Myocyte (in vitro differentiated cells): ENCODE data around the gene INSC. TPM values are rescaled to one million over a fixed set of nuclear protein-coding genes. Genes with fewer than 3 reads are reported as not detected.

Experiments
- DNase-seq: peaks from one replicate; pipeline ENCODE4 v3.0.0-alpha.2; 2012; ENCODE audit warnings: low read depth
- total RNA-seq: library from RNA; depleted of rRNA; stranded (reverse); fragments of >200 nt; gene quantifications from 2 replicates; pipeline ENCODE4 v1.2.3, GENCODE V29; 2014

Gene INSC
- total RNA-seq, 1 donor from 2014 or later = not detected

- DNase-seq = no peak
Observed at GRCh38 chr11:15213471-15214231, 98.9 kb downstream of the INSC start.

- DNase-seq = no peak
Observed at GRCh38 chr11:15215005-15215404, 100.3 kb downstream of the INSC start.

GRCh38 chr11:15216678-15217077 is 102.0 kb downstream of the INSC start:
- no peak for DNase-seq

- DNase-seq = no peak
Observed at GRCh38 chr11:15217416-15217815, 102.7 kb downstream of the INSC start.

- no peak for DNase-seq
Observed at GRCh38 chr11:15222777-15223176, 108.1 kb downstream of the INSC start.

GRCh38 chr11:15223318-15223717 is 108.6 kb downstream of the INSC start:
- DNase-seq = no peak

GRCh38 chr11:15224466-15224865 is 109.7 kb downstream of the INSC start:
- DNase-seq = no peak

GRCh38 chr11:15227011-15227410 is 112.3 kb downstream of the INSC start:
- peak; percentile 77 for DNase-seq

GRCh38 chr11:15228331-15228849 is 113.7 kb downstream of the INSC start:
- no peak for DNase-seq

GRCh38 chr11:15229069-15229468 is 114.3 kb downstream of the INSC start:
- DNase-seq = no peak

- DNase-seq = no peak
Observed at GRCh38 chr11:15232496-15232895, 117.8 kb downstream of the INSC start.

GRCh38 chr11:15233371-15234165 is 118.8 kb downstream of the INSC start:
- DNase-seq = no peak

- peak; percentile 73 for DNase-seq
Observed at GRCh38 chr11:15234796-15235195, 120.1 kb downstream of the INSC start.

GRCh38 chr11:15236559-15236958 is 121.8 kb downstream of the INSC start:
- no peak for DNase-seq

GRCh38 chr11:15238856-15239255 is 124.1 kb downstream of the INSC start:
- no peak for DNase-seq

- DNase-seq = peak; percentile 54
Observed at GRCh38 chr11:15248749-15249148, 134.0 kb downstream of the INSC start.

- DNase-seq = peak; percentile 51
Observed at GRCh38 chr11:15258433-15259165, 143.9 kb downstream of the INSC start.

GRCh38 chr11:15266999-15267398 is 152.3 kb downstream of the INSC start:
- no peak for DNase-seq

- DNase-seq = no peak
Observed at GRCh38 chr11:15268598-15268997, 153.9 kb downstream of the INSC start.

- no peak for DNase-seq
Observed at GRCh38 chr11:15275141-15275540, 160.4 kb downstream of the INSC start.

GRCh38 chr11:15276621-15277020 is 161.9 kb downstream of the INSC start:
- peak; percentile 1 for DNase-seq

GRCh38 chr11:15278128-15278527 is 163.4 kb downstream of the INSC start:
- peak; percentile 10 for DNase-seq
